ENCODE results near the gene P3H2. TPM values are rescaled to one million over a fixed set of nuclear protein-coding genes. Genes with fewer than 3 reads are reported as not detected.

Gene P3H2
- total RNA-seq, 1 donor from 2014 or later, result 22.9 TPM

DNA sequence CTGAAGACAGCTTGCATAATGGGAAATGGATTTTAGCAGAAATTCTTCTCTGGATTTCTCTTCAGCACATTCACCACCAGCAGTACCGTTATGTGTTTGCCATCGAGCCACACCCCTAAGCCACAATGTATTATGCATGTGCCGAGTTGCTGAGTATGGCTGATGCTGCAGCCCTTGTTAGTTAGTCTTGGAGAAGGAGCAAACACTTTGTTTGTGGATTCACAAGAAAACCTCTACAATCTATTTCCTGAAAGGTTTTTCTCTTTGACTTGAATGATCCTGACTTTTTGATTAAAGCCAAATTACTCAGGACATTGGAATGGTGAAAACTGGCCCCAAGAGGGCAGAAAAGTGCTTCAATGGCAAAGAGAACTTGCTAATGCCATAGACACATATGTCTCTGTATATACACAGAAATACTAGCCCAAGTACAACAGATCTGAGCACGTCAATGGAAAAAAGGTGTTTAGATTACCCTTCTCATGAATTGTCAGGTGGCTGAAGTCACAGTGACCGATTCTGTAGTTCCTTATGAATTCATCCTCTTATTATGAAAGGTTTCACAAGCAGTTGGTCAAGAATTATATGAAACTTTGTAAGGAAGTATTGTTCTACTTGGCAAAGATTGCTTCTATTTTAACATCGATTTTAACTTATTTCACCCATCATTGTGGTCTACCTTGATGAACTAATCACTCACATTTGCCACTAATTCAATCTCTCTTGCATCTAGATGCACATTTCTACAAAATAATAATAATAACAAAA lies 103.0 kb downstream of the P3H2 start:
- DNase-seq (ENCODE audit: low spot score), result peak; percentile 75

DNA sequence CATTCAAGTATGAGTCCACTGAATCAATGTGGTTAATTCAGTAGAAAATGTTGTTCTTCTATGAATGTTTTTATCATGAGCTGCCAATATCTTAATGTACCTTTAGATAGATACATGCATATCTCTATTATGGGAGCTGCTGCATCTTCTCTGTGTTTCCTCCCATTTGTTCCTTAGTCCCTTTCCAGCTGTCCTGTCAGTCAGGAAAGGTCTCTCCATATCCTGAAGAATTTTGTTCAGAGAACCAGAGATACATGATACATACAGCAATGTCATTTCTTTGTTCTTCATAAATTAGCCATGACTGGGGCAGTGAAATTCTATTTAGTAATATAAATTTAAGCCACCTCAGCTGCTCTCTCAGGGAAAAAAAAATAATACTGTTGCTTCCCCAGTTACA lies 103.7 kb downstream of the P3H2 start:
- DNase-seq (ENCODE audit: low spot score), result no peak

DNA sequence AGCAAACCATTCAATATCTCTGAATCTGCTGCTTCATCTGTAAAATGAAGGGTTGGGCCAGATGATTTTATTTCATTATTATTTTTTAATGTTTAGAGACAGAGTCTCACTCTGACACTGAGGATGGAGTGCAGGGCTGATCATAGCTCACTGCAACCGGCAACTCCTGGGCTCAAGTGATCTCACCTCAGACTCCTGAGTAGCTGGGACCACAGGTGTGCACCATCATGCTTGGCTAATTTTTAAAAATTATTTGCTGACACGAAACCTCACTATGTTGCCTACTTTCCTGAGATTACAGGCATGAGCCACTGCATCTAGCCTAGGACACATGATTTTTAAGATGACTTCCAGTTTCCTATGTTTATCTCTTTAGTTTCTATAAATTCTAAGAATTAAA lies 105.8 kb downstream of the P3H2 start:
- no peak for DNase-seq (ENCODE audit: low spot score)

DNA sequence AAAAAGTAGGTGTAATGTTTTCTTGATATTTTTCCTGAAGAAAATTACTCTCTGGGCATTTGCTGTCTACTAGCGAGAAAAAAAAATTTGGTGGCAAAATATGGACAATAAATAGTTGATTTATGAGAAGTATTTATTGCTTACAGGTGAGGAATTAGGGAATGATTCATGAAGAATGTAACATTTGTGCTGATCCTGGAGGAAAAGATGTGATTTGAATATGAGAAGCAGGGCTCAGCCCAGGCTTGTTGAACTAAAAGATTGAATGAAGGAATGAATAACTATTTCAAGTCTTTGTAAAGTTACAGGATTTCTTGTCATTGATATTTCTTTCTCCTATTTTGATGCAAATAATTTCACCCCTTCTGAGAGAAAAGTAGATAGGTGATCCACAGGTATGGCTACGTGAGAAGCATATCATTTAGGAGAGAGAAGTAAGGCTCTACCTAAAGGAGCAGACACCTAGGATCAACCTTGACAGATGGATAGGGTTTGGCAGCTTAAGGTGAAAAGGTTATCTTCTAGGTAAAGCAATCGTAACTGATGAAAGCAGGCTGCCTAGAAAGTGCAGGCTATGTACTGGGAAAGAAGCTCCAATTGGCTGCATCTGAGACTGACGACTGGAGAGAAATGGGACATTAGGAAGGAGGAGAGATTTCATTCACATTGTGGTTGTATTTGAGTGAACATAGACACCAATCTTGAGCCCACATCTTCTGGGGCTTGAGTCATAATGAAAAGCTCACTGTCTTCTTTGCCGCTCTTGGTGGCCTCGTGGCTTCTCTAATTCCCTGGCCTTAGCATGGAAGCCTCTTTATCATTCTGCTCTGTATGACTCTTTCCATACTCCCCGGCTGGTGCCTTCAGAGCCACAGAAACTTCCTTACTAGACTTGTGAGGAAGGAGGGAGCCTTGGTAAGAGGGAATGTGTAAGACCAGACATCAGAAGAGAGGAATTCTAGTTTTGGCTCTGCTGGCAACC lies 106.5 kb downstream of the P3H2 start:
- no peak for DNase-seq (ENCODE audit: low spot score)

DNA sequence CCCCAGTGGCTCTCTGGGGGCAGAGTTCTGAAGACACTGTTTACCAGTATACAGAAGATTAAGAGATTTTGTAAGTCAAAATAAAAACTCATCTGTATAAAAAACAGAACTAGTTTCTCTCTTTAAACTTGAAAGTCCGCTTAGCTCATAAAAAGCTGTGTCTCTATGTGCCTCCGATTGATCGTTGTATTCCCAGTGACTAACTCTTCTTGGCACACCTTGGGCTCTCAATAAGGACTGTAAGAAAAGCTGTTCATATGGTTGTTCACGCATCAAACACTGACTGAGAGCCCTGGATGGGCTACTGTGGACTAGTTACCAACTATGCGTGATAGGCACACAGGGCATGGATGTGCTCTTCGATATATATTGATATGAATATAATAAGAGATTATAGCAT lies 107.9 kb downstream of the P3H2 start:
- no peak for DNase-seq (ENCODE audit: low spot score)

DNA sequence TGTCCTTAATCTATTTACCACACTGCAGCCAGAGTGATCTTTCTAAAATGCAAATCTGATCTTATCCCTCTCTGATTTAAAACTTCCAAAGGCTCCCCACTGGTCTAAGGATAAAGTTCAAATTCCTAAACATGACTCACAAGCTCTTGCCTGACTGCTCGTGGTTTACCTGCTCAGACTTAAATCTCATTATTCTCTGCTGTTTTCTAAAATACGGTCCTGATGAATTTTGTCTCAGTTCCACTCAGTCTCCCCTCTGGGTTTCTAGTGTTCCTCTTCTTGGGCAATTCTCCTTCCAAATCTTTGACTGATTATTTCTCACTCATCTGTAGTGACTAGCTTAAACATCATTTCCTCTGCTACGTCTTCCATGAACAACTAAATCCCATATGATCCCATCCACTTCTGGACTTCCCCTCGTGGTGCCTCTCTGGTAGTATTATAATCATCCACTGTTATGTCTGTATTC lies 108.3 kb downstream of the P3H2 start:
- DNase-seq (ENCODE audit: low spot score), result peak; percentile 56

DNA sequence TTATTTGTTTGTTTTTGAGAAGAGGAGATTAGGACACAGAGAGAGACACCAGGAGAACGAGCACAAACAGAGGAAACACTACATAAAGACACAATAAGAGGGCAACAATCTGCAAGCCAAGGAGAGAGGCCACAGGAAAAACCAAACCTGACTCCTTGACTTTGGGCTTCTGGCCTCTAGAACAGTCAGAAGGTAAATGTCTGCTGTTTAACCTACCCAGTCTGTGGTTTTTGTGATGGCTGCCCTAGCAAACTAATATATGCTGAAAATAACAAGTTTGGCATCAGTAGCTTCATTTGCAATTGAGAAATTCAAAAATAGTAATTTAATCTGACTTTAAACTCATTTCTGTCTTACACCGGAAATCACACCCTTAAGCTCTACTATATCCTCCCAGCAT lies 110.2 kb downstream of the P3H2 start:
- DNase-seq (ENCODE audit: low spot score), result no peak

DNA sequence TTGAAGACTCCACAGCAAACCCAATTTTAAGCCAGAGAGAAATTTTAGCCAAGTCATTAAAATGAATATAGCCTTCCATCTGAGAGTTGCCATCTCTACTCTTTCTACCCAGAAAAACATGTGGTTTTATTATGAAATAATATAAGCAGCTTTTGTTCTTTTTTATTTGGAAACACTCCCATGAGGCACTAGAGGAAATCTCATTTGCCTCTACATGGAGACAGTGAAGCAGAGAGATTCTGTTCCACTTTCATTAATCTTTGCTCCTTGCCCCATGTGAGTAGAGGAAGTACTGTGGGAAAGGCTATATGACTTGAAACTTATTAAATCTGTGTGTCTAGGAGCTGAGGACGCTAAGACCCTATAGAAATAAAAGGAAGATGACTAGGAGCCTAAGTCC lies 111.1 kb downstream of the P3H2 start:
- no peak for DNase-seq (ENCODE audit: low spot score)

DNA sequence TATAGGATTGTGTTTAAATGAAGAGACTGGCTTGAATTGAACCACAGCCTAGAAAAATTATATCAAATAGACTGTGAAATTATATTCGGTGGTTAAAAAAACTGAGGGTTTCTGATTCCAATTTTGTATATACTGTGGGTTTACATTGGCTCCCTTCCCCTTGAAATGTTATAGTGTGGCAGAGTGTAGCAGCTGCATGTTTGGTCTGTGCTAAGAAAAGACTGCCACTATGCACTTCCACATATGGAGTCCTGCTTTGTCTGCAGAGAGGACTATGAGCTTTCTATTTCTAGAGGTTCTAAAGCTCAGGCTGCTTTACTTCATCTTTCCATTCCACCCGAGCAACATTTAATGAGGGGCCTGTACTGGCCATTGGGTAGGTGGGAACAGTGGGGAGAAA lies 112.3 kb downstream of the P3H2 start:
- peak; percentile 41 for DNase-seq (ENCODE audit: low spot score)

DNA sequence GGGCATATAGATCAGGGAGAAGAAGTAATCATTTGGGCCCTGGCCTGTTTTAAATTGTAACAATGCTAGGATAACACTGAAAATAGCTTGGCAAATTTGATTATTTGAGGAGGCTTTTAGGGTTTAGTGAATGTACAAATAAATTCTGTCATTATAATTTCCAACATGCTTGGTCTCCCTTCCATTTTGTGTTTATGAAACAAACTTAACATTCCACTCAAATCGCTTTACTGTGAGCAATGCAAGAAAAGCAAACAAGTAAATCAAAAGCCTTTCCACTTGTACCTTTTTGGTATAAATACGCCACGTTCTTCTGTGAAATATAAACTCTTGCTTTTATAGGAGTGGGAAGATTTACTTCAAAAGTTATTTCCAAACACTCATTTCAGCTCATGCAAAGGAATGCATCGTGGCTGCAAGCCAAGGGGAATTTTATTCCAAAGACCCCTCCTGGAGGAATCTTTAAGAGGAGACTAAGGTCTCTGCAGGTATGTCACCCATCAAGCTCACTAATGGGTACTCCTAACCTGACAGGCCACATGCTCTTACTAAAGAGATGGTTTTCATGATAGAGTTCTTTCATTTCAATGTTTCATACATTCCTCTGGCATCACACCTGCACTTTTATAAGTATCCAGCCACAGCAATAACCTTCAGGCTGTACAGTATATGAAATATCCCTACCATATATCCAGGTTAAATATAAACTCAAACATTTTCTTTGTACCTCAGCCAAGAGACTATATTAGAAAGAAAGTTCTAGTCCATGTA lies 115.2 kb downstream of the P3H2 start:
- no peak for DNase-seq (ENCODE audit: low spot score)

DNA sequence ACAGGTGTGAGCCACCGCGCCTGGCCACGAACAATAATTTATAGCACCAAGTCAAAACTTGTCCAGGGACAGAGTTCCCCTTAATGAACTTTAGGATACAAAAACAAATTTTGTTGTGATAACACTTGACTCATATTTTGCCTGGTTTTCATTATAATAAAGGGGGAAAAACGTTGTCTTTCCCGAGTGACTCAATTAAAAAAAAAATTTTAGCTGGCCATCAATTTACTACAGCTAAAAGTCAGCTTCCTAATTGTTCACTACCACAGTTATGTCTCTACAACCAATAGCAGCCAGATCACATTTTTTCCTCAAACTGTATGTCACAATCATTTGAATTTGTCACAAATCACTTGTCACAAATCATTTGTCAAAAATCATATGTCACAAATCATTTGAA lies 116.0 kb downstream of the P3H2 start:
- no peak for DNase-seq (ENCODE audit: low spot score)

DNA sequence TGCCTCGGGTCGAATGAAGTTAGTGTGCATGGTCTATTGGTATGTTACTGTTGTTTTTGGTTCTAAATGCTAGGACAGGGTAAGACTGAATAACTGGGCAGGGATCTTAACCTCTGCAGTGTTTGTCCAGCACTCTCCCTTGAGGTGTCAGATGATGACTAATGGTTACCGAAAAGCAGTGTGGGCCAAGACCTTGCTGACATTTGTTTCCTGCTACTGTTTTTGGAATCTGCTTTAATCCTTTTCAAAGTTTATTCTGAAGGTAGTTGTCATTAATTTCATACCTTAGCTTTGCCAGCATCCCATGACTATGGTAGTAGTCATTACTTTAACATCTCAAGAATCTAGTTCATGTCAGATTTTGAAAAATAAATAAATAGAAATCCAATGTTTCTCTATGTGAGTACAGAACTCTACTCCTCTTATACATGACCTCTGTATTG lies 117.0 kb downstream of the P3H2 start:
- DNase-seq (ENCODE audit: low spot score), result no peak

DNA sequence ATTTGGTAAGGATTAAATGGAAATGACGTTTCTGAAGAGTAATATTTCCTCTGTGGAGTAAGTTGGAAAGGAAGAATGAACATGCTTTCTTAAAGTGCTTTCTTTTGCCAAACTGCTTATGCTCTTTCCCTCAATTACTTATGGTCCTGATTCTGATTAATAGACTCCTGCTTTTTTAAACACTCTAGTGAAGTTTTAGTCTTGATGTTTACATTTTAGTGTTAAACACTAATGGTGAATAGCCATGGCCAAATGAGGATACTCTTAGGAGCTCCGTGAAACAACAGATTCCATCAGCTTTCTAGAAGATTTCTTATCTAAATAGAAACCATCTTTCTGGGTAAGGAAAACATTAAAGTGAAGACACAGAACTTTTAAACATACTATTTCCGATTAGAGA lies 117.6 kb downstream of the P3H2 start:
- DNase-seq (ENCODE audit: low spot score), result no peak

DNA sequence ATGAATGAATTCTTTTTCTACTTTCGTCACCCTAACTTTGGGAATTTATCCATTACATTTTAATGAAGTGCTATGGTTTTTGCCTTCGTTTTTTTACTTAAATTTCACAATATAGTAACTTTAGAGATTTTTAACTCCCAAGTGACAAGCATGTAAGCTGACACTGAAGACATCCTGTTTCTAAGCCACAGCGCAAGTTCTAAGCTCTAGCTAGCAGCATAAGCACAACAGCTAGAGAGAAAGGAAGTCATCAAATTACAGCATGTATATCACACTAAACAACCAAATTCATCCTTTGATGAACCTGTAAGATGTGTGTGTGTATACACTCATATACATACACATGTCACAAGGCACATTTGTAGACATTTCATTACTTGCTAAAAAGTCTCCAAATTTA lies 119.3 kb downstream of the P3H2 start:
- no peak for DNase-seq (ENCODE audit: low spot score)

DNA sequence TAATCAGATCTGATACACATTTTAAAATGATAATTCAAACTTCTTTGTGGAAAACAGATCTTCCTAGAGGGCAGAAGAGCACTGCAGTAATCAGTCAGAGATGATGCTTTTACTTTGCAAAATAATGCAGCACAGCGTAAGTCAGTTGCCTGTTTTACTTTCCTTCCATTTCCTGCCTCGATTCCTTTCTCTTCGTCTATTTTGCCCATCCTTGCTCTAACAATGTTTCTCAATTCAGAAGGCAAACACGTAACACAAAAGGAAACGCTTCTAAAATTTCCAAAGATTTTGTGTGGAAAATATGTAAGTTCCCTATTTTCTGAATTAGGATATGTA lies 119.9 kb downstream of the P3H2 start:
- DNase-seq (ENCODE audit: low spot score), result no peak

DNA sequence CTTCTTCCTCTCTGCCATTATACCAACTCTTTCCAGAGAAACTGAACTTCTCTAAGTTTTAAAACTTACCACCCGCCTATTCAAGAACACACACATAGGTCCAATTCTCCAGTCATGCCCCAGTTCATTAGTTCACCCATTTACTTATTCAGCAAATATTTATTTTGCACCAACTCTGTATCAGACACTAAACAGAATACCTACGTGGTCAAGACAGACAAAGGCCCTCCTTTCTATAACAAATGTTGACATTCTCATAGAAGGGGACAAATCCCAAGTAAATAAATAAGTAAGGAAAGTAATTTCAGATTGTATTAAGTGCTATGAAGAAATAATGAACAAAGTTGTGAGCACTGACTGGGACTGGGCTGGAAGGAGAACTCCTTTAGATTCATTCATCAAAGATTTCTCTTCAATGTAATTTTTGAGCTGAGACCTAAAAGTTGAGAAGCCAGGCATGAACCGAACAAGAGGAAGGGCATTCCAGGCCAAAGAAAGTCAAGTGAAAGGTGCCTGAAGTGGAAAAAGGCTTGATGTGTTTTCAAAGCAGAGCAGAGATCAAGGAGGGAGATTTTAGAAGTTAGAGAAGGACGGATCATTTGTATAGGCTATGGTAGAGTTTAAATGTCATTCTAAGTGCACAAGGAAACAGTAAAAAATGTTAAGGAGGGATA lies 120.4 kb downstream of the P3H2 start:
- no peak for DNase-seq (ENCODE audit: low spot score)

DNA sequence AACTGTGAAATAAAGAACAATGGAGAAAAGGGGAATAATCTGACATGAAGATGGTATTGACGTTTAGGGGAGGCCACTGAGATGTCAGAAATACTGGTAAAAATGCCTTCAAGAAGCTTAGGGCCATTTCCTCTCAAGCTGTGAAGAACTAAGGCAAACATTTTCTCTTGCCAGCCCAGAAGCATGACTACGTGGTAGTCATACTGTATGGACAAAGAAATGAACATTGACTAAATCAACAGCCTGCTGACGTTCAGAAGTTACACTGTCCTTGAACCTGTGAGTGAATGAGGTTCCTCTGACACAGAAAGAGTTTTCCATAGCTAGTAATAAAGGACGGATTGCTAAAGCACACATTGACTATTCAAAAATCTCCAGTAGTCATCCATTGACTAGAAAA lies 121.0 kb downstream of the P3H2 start:
- no peak for DNase-seq (ENCODE audit: low spot score)

DNA sequence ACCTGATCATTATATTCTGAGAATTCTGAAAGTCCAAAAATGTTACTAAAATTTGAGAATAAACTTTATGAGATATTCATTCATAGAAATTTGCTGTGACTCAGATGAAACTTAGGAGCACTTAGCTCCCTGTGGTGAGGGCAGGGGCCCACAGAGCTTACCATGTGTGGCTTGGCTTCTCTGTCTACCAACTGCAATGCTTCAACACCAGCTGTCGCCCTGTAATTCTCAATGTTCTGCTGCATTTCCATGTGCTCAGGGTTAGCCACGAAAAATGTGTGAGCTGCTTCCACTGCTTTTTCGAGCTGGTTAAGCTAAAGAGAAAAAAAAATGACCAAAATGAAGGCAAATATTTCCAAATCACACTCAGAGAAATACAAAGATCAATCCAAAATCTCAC lies 125.6 kb downstream of the P3H2 start:
- no peak for DNase-seq (ENCODE audit: low spot score)

DNA sequence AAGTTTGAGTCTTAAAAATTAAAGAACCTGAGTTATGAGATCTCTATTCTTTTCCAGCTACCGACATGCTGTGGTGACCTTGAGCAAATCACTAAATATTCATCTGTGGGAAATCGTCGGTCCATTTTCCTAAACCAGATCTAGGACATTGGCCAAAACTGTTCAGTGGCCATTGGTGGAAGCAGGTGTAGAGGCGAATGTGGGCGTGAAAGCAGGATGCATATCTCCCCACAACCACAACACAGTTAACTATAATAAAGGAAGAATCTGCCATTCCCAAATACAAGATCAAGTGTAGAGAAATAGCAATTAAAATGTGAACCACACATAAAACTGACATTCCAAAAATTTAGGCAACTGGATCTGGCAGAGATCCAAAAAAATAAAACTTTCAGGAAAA lies 129.9 kb downstream of the P3H2 start:
- DNase-seq (ENCODE audit: low spot score), result no peak

DNA sequence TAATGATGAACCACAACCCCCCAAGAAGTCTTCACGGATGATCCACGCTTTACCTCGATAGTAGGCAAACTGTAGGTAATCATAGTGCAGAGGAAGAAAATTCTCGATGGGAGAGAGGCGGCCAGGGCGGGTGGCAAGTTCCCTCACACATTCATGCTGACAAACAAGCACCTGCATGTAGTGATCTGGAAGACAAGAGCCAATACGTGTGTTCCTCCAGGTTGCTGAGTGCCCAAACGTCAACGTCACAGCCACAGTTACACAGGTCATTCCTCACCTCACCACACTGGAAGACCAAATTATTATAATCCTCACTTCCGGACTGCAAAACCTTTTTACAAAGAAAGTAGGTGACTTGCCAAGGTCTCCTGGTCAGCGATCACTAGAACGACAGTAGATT lies 131.8 kb downstream of the P3H2 start:
- DNase-seq (ENCODE audit: low spot score), result no peak

DNA sequence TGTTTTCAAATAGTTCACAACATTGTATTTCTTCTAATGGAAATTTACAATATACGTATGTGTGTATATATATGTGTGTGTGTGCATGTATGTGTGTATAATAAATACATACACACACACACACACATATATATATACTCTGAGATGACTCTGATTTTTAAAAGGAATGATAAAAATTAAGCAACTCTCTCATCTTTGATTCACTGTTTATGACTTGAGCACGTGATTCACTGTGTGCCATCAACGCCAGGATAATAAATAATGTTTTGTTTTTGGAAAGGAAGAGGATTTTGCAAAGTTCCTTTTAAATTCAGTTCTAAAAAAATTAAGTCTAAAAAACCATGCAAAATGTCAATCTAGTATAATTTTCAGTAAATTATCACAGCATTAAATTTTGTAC lies 132.4 kb downstream of the P3H2 start:
- no peak for DNase-seq (ENCODE audit: low spot score)

DNA sequence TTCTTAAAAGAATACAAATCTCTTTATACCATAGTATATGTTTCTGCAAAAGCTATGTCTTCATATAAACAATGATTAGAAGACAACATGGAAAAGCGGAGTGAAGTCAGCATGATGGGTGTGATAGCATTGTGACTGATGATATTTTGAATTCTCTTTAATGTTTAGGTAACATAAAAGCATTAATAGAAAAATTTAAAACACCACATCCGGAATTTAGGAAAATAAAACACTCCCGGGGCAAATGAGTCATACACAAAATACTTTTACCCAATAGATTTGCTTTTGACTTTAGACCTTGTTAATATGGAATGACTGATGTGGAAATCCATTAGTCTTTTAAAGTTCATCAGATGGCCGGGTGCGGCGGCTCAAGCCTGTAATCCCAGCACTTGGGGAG lies 134.7 kb downstream of the P3H2 start:
- DNase-seq (ENCODE audit: low spot score), result no peak
